NT2/D1 (cell line): ENCODE results near the gene LRRC56.

Experiments
- SUZ12 ChIP-seq: IDR thresholded peaks from 2 replicates; pipeline ENCODE4 v1.6.1; 2011; ENCODE audit not compliant: insufficient read length, insufficient read depth; ENCODE audit errors: extremely low read depth
- YY1 ChIP-seq: IDR thresholded peaks from 2 replicates; pipeline ENCODE4 v1.6.1; 2011; ENCODE audit not compliant: insufficient read length, insufficient read depth
- ZNF274 ChIP-seq: IDR thresholded peaks from 2 replicates; pipeline ENCODE4 v1.6.1; 2011; ENCODE audit warnings: mild to moderate bottlenecking, low read depth, low read length

GRCh38 chr11:506995-507726, 30.2 kb upstream of the LRRC56 start, which contains the start of gene RNH1:
- TF ChIP-seq YY1 (no peak), ZNF274 (no peak), SUZ12 (no peak)
